Right renal pelvis (tissue), 4 donors: Measurements from ENCODE around the gene NUP210. TPM values are rescaled to one million over a fixed set of nuclear protein-coding genes. Genes with fewer than 3 reads are reported as not detected.
"Not testable (repeated sequence)": the region's sequence is repeated elsewhere in the genome, so short reads cannot be mapped to it uniquely, and the experiment has no call there.

ENCODE experiments used
- DNase-seq, 4 donors: peaks; one replicate each; pipeline ENCODE4 v3.0.0-alpha.2; 2013; ENCODE audit warnings: low read depth in 4 of 4, low spot score in 3 of 4, missing footprints in 1 of 4
- polyA plus RNA-seq, 4 donors: library from polyadenylated mRNA; unstranded; fragments of 120-200 nt; gene quantifications; one replicate each; pipeline ENCODE4 v1.2.1, GENCODE V29; 2013; ENCODE audit not compliant: insufficient read length in 4 of 4

NUP210 gene
- polyA plus RNA-seq, 4 donors, result 24.5 to 31.5 (median 24.8) TPM

DNA sequence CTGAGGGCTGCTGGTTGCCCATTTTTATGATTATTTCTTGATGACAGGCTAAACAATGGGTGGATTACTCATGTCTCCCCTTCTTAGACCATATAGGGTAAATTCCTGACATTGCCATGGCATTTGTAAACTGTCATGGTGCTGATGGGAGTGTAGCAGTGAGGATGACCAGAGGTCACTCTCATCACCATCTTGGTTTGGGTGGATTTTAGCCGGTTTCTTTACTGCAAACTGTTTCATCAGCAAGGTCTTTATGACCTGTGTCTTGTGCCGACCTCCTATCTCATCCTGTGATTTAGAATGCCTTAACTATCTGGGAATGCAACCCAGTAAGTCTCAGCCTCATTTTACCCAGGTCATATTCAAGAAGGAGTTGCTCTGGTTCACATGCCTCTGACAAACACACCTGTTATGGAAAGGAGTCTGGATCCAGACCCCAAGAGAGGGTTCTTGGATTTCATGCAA lies 10.3 kb upstream of the NUP210 start:
- not testable (repeated sequence) for DNase-seq

GRCh38 chr3:13429631-13430291 lies 9.6 kb upstream of the NUP210 start:
- no peak for DNase-seq

- not testable (repeated sequence) for DNase-seq
These were observed 8.6 kb upstream of the NUP210 start for GRCh38 chr3:13428678-13429077.

DNA sequence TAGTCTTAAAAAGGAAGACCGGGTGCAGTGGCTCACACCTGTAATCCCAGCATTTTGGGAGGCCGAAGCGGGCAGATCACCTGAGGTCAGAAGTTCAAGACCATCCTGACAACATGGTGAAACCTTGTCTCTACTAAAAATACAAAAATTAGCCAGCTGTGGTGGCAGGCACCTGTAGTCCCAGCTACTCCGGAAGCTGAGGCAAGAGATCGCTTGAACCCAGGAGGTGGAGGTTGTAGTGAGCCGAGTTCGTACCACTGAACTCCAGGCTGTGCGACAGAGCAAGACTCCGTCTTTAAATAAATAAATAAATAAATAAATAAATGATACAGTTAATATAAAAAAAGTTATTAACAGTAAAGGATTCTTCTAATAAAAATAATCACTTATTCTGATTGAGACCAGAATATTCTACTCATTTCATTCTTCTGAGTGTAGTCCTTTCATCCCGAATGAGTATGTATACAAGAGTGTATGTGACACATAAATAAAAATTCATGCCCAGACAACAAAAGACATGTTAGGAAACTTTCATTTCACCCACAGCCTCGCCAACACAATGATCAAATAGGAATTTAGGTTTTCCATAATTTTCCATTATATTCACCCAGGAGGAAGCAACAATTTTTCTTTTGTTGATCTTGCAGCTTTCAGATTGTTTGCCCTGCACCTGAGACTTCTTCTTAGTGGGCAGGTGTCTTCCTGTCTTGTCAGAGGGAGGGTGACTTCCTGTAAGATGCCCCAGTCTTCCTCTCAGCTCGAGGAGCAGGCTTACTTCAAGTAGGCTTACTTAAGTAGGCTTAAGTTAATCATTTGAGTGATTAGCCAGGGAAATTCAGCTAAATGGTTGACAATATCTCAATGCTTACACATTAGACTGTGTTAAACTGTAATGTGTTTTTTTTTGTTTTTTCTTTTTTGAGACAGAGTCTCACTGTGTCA lies 7.8 kb upstream of the NUP210 start:
- no peak for DNase-seq

DNA sequence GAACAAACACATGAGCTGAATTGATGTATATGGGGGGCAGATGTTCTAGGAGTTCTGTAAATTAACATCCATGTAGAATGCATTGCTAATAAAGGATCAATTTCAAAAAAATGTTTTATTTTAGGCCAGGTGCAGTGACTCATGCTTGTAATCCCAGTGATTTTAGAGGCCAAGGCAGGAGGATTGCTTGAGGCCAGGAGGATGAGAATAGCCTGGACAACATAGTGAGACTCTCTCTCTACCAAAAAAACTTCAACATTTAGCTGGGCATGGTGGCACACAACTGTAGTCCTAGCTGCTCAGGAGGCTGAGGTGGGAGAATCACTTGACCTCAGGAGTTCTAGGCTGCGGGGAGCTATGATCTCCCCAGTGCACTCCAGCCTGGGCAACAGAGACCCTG lies 6.5 kb upstream of the NUP210 start:
- DNase-seq, result no peak

GRCh38 chr3:13425689-13426088 lies 5.6 kb upstream of the NUP210 start:
- no peak for DNase-seq

DNA sequence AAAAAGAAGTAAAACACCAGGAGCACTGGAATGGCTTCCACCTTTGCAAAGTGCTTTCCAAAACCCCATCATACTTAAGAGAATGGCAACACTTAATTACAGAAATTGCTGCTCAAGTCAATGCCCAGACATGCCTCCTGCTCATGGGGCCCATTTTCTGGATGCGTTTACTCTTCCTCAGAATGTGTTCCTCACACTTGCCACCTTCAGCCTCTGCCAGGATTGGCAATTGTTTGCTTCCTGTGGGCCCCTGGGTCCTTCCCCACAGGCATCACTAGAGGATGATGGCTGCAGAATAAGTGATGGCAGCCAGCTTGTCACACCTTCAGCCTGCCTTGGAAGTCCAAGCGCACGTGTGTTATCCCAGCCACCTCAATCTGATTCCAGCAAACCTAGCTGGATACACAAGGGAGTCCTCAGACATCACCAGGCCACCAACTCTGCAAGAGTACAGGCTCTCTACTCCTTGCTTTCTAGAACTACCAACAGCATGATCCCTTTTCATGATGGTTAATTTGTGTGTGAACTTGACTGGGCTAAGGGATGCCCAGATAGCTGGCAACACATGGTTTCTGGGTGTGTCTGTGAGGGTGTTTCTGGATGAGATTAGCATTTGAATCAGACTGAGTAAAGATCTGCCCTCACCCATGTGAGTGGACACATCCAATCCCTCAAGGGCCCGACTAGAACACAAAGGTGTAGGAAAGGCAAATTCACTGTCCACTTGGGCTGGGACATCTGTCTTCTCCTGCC lies 4.9 kb upstream of the NUP210 start:
- no peak for DNase-seq

DNA sequence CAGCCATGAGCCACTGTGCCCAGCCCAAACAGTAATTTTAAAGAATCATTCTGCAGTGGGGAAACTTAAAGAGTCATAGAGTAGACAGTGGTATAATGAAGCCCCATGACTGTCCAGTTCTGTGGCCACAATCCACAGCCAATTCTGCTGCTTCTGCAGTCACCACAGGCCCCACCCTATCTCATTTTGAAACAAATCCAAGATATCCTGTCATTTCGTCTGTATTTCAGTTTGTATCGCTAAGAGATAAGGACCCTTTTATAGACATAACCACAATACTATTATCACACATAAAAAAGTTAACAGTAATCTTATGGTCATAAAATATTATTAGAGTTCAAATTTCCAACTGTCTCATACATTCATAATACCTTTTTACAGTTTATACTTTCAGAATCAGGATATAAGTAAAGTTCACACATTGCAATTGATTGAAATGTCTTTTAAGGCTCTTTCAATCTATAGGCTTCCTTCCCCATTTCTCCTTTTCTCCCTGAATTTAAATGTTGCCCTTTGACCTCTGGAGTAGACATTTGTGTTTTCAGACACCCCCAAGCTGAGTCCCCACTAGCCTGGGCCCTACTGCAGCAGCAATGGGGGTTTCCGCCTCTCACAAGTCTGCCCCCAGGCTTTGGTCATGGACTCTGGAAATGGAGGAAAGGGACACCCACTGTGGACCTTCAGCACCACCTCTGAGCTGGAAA lies 4.2 kb upstream of the NUP210 start:
- no peak for DNase-seq

GRCh38 chr3:13420831-13421765 lies 976 bp upstream of the NUP210 start:
- no peak for DNase-seq

DNA sequence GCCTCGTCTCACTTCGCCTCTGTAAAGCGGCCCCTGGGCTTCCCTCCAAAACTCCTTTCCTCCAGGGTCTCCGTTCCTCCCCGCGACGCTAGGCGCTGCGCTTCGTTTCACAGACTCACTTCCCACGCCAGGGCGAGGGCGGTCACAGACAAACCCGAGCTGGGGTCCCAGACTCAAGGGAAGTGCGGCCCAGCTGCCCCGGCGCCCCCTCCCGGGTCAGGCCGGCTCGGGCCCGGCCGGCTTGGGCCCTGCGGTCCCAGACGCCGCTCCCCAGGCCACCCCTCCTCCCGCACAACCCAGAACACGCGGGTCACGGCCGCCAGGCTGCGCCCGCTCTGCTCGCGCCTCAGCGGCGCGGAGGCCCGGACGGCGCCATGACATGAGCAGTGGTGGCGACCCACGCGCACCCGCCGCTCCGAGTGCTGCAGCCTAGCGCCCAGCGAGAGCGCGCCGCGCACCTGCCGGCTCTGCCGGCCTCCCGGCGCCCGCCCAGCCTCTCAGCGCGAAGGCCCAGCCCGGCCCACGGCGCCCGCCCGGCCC lies 547 bp downstream of the NUP210 start:
- no peak for DNase-seq

GRCh38 chr3:13417166-13417947 lies 2.8 kb downstream of the NUP210 start:
- DNase-seq, result no peak

DNA sequence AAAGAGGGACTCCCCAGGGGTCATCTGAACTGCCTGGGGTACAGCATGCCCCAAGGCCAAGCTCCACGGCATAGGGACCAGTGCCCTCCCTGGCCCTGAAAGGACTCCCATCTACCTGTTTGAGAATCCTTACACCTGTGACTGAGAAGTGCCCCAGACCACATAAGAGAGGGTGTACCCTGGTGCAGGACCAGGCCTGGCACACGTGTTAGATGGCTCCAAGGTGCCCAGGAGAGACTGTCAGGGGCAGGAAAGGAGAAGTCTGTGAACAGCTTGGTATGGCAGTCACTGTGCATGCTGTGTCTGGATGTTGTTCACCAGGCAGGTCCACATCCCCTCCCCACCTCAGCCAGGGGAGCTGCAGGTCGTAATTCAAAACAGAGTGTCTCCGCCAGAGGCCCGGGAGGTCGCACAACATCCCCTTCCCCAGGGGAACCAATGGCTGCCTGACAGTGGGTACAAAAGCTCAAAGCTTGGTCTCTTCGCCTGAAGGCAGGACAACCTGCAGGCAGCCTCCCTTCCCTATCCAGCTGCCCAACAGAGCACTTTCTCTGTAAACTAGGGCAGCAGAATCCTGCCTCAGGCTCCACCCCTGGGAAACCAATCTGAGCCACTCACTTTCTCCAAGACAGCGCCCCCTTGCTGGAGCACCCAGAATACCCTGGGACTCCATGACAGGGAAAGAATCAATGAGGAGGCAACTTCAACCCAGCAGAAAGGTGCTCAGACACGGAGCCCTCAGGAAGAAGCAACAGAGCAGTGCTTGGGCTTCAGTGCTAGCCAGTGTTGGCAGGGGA lies 3.9 kb downstream of the NUP210 start:
- DNase-seq, result no peak

- DNase-seq, result no peak
These were observed 4.7 kb downstream of the NUP210 start for GRCh38 chr3:13415236-13415986.

GRCh38 chr3:13414040-13414729 lies 5.9 kb downstream of the NUP210 start:
- no peak for DNase-seq

GRCh38 chr3:13411186-13411860 lies 8.8 kb downstream of the NUP210 start:
- no peak for DNase-seq

- no peak for DNase-seq
These were observed 11.2 kb downstream of the NUP210 start for GRCh38 chr3:13408890-13409289.
